HG03575 (cell line): ENCODE results near the gene FAM118B.

Experiments
- ATAC-seq: cut with Tn5 transposase; IDR thresholded peaks from one replicate; pipeline ENCODE4 v1.9.1; 2021; ENCODE audit not compliant: unreplicated experiment, insufficient number of reproducible peaks, low FRiP score; ENCODE audit errors: extremely low read depth

FAM118B gene

GRCh38 chr11:126185259-126186024 is 26.1 kb upstream of the FAM118B start:
- ATAC-seq: no peak

- ATAC-seq: no peak
Observed at GRCh38 chr11:126186025-126186698, 25.4 kb upstream of the FAM118B start.

- no peak for ATAC-seq
Observed at GRCh38 chr11:126186708-126187529, 24.7 kb upstream of the FAM118B start.

- no peak for ATAC-seq
Observed at GRCh38 chr11:126188332-126189108, 23.1 kb upstream of the FAM118B start.

- no peak for ATAC-seq
Observed at GRCh38 chr11:126189109-126189929, 22.3 kb upstream of the FAM118B start.

- ATAC-seq: no peak
Observed at GRCh38 chr11:126190792-126191191, 20.8 kb upstream of the FAM118B start.

- no peak for ATAC-seq
Observed at GRCh38 chr11:126191379-126192073, 20.1 kb upstream of the FAM118B start.

GRCh38 chr11:126192361-126192760 is 19.2 kb upstream of the FAM118B start:
- ATAC-seq: no peak

- ATAC-seq: no peak
Observed at GRCh38 chr11:126193038-126193478, 18.5 kb upstream of the FAM118B start.

GRCh38 chr11:126194121-126194543 is 17.4 kb upstream of the FAM118B start:
- no peak for ATAC-seq

- no peak for ATAC-seq
Observed at GRCh38 chr11:126195119-126195518, 16.5 kb upstream of the FAM118B start.

- no peak for ATAC-seq
Observed at GRCh38 chr11:126197277-126197939, 14.2 kb upstream of the FAM118B start.

- no peak for ATAC-seq
Observed at GRCh38 chr11:126198648-126199047, 12.9 kb upstream of the FAM118B start.

- ATAC-seq: no peak
Observed at GRCh38 chr11:126202646-126203359, 8.8 kb upstream of the FAM118B start.

- no peak for ATAC-seq
Observed at GRCh38 chr11:126205359-126205758, 6.2 kb upstream of the FAM118B start.

GRCh38 chr11:126207896-126208295 is 3.7 kb upstream of the FAM118B start:
- ATAC-seq: no peak

- ATAC-seq: no peak
Observed at GRCh38 chr11:126210871-126211235, 729 bp upstream of the FAM118B start.
